Activated naive CD8-positive, alpha-beta T cell treated with anti-CD3 and anti-CD28 coated beads, Interleukin-2, amount 50 U/mL, for 24 hours (primary cell): Measurements from ENCODE around the gene SYT1.

Experiments used
- ATAC-seq: fragments of 150-1000 bp; cut with Tn5 transposase; one replicate; pipeline ENCODE4 v1.10.0; 2021
- DNase-seq: peaks from one replicate; pipeline ENCODE4 v3.0.0; 2021
- H3K27ac Mint-ChIP-seq: one replicate; pipeline ENCODE4 v1.8.0; 2021; ENCODE audit warnings: mild to moderate bottlenecking, mixed read lengths
- H3K27me3 Mint-ChIP-seq: one replicate; pipeline ENCODE4 v1.8.0; 2021; ENCODE audit warnings: mixed read lengths
- H3K36me3 Mint-ChIP-seq: one replicate; pipeline ENCODE4 v1.8.0; 2021; ENCODE audit warnings: low read depth, mixed read lengths
- H3K4me1 Mint-ChIP-seq: one replicate; pipeline ENCODE4 v1.8.0; 2021; ENCODE audit warnings: mixed read lengths
- H3K4me3 Mint-ChIP-seq: one replicate; pipeline ENCODE4 v1.8.0; 2021; ENCODE audit warnings: mild to moderate bottlenecking, moderate library complexity, mixed read lengths
- H3K9me3 Mint-ChIP-seq: one replicate; pipeline ENCODE4 v1.8.0; 2021; ENCODE audit warnings: mixed read lengths

Gene SYT1

DNA sequence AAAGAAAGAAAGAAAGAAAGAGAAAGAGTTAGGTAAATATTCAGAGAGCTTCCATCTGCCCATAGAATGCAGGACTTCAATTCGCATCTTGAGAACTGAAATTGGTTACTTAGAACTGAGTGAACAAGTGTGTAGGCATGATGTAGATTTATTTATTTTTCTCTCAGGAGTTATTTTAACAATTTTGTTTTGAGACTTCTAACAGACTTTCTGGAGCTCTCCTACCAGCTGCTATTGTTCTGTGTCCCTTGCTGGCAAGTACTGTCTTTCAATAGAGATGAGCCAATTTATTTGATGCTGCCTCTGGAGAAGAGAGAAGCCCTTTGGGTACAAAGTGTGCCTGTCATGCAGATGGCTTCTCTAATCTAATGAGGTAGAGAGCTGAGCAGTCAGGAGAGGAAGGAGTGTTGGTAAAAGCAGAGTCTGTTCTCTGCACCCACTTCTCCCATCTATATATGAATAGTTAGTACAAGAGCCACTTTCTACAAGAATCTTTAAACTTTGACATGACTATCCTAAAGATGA is 67.0 kb downstream of the SYT1 start:
- ATAC-seq (no peak), DNase-seq (no peak)
- Mint-ChIP-seq H3K4me3 (no peak overlapping the region), H3K27ac (no peak overlapping the region), H3K4me1 (no peaks in the 10 kb centered on the region), H3K36me3 (no peaks in the 10 kb centered on the region), H3K27me3 (no peaks in the 10 kb centered on the region), H3K9me3 (no peaks in the 10 kb centered on the region)

DNA sequence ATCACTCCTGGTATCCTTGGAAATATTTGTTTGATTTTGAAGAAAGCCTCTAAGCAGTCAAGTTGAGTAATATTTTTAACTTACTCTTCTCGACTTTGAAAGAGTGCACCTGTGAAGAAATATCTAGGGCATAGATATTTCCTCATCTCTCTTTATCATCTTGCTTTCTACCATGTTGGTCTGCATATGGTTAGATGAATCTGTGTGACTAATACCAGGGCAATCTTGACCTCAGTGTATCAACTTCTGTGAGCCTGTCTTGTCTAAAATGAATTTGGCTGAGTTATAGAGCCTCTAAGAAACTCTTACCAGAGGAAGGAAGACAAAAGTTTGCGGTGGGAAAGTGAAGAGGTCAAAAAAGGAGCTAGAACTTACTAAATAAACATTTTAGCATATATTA is 68.4 kb downstream of the SYT1 start:
- H3K4me3 Mint-ChIP-seq: no peak overlapping the region
- ATAC-seq (no peak), DNase-seq (no peak)
- H3K36me3 Mint-ChIP-seq: no peaks in the 10 kb centered on the region
- H3K9me3 Mint-ChIP-seq: no peaks in the 10 kb centered on the region
- no peak overlapping the region for H3K27ac Mint-ChIP-seq
- H3K27me3 Mint-ChIP-seq: no peaks in the 10 kb centered on the region
- no peaks in the 10 kb centered on the region for H3K4me1 Mint-ChIP-seq

DNA sequence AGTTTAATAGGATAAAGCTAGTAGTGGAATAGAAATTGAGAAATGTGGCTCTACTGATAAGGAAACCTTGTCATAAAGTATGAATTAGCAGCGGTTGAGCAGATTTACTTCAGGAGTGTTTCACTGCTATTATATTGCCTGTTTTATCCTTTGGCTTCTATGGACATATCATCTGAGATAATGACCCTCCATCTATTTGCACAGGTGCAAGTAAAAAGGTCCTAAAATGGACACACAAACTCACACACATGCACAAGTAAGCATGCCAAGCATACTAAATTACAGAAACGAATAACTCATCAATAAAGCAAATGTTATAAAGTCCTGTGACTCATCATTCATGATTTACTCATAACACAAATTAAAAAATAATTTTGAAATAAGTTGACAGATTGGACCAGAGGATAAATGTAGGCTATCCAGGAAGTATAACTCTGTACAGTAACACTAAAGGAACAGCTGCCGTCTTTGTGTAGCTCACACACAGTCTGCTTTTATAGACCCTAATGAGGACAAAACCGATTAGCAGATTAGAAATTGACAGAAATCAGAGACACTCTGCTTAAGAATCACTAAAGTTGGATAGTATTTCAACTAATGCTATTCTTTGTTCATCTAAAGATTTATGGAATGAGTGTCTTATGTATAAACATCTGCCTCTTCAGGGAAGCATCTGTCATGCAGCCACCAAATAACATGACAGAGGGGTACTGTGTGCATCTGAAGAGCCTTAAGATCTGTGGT is 73.9 kb downstream of the SYT1 start:
- H3K9me3 Mint-ChIP-seq: no peaks in the 10 kb centered on the region
- no peaks in the 10 kb centered on the region for H3K27me3 Mint-ChIP-seq
- no peak for ATAC-seq
- H3K4me1 Mint-ChIP-seq: no peaks in the 10 kb centered on the region
- H3K36me3 Mint-ChIP-seq: no peaks in the 10 kb centered on the region
- DNase-seq: no peak
- no peak overlapping the region for H3K27ac Mint-ChIP-seq
- H3K4me3 Mint-ChIP-seq: no peak overlapping the region

DNA sequence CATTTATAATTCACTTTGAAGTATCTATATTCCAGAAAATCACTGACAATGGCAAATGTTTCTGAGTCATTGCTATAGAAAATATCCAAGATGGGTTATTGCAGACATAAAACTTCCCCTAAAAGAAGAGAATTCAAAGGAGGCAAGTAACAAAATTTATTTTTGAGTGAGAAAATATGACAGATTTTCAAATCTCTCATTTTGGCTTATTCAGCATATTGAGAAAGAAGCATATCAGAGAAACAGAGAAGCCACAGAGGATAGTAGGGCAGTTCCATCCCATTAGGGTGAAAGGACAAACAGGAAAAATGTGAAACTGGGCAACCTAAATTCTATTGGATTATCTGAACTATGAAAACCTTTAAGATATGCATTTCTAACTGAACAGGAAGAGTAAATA is 85.0 kb downstream of the SYT1 start:
- Mint-ChIP-seq H3K4me3 (no peak overlapping the region), H3K27me3 (no peaks in the 10 kb centered on the region), H3K27ac (no peak overlapping the region), H3K36me3 (no peaks in the 10 kb centered on the region), H3K9me3 (peaks cover 9% of the 10 kb centered on the region), H3K4me1 (no peaks in the 10 kb centered on the region)
- ATAC-seq (no peak), DNase-seq (no peak)

DNA sequence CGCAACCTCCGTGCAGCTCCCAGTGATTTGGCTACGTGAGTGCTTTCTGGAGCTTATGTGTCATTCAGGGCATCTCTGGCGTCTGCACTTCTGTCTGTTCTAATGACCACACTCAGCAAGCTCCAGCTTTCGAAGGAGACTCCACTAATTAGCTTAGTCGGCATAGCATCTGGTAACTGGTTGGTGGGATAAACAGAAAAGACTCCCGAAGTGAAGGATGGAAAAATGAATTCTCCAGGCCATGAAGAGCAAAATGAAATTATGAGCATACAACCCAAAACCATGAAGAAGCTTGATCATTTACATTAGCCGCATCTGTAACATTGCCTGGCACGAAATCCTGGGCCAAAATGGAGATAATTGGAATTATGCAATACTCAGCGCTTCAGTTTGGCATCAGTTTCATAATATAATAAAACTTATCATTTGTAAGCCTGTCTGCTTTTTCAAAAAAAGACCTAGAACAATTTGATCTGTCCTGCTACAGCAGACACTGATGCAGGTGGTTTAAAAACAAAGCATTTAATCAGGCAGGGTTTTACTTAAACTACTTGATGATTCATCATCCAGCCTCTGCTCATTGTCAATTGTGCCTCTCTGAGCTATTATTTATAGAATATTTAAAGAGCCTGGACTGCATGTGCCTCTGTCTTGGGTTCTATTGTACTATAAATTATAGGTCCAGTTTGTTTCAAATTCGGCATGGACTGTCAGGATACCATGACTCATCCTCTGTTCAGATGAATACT is 87.4 kb downstream of the SYT1 start:
- Mint-ChIP-seq H3K27ac (no peak overlapping the region), H3K4me3 (no peak overlapping the region), H3K36me3 (no peaks in the 10 kb centered on the region), H3K4me1 (no peaks in the 10 kb centered on the region), H3K9me3 (peaks cover 14% of the 10 kb centered on the region), H3K27me3 (no peaks in the 10 kb centered on the region)
- DNase-seq (no peak), ATAC-seq (no peak)

DNA sequence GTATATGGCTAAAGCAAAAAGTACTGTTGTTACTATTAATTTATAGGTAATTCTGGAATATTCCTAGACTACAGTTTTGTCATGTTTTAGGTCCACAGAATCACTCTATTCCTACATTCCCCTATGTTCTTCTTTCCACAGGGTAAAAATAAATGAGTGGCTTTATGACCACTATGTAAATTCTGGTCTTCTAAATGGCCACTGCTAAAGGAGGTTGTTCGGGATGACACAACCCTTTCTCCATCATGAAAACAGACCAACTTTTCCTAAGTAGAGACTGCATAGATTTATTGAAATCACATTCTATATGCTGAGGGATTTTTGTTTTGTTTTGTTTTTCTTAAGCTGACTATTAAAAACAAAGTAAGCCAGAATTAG is 88.0 kb downstream of the SYT1 start:
- Mint-ChIP-seq H3K36me3 (no peaks in the 10 kb centered on the region), H3K4me3 (no peak overlapping the region), H3K4me1 (no peaks in the 10 kb centered on the region), H3K27me3 (no peaks in the 10 kb centered on the region), H3K27ac (no peak overlapping the region), H3K9me3 (peaks cover 14% of the 10 kb centered on the region)
- ATAC-seq: no peak
- DNase-seq: no peak

DNA sequence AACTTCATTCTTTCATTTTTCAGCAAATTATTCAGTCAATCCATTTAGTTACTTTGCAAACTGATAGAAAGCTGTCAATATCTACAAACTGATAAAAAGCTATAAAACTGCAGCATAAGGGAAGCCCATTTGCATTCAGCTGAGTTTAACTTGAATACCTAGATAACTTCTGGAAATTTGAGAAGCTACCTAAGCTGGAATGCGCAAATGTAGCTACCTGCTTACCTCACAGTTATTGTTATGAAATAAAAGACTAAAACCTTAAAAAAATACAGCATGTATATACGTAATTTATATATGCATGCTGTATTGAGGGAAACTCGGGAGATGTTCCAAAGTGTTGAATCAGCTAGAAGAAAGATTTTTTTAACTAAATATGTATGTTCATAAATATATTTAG is 94.4 kb downstream of the SYT1 start:
- Mint-ChIP-seq H3K27ac (no peak overlapping the region), H3K4me1 (no peaks in the 10 kb centered on the region), H3K4me3 (no peak overlapping the region), H3K36me3 (no peaks in the 10 kb centered on the region), H3K27me3 (no peaks in the 10 kb centered on the region), H3K9me3 (peaks cover 5% of the 10 kb centered on the region)
- DNase-seq: no peak
- no peak for ATAC-seq

DNA sequence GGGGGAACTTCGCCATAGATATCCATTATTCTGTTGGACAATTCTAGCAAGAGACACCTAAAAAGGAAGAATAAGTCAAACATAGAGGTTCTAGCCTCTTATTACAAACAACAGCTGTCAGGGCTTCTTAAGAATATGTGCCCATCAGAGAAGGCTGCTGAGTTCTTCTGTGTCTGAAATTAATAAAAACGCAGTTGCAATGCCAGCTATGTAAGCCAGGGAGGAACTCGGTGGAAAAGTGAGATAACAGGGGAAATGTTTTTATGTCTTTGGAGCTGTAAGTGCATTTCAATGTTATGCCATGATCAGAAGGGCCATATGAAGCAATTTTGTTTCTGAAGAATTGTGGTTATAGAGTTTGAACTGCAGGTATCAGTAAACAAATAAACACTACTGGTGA is 95.0 kb downstream of the SYT1 start:
- Mint-ChIP-seq H3K9me3 (peaks cover 5% of the 10 kb centered on the region), H3K36me3 (no peaks in the 10 kb centered on the region), H3K27me3 (no peaks in the 10 kb centered on the region), H3K27ac (no peak overlapping the region), H3K4me1 (no peaks in the 10 kb centered on the region), H3K4me3 (no peak overlapping the region)
- DNase-seq (no peak), ATAC-seq (no peak)

DNA sequence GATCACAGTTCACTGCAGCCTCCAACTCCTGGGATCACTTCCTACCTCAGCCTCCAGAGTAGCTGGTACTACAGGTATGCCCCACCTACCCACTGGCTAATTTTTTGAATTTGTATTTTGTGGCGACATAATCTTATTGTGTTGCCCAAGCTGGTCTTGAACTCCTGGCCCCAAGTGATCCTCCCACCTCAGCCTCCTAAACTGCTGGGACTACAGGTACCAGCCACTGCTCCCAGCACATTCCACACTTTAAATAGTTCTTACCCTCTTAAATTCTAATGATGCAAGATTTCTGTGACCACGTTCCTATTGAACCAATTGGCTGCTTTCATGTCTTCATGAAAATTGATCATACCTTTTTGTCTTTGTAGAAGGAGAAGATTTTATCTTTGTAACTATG is 96.6 kb downstream of the SYT1 start:
- no peak for ATAC-seq

DNA sequence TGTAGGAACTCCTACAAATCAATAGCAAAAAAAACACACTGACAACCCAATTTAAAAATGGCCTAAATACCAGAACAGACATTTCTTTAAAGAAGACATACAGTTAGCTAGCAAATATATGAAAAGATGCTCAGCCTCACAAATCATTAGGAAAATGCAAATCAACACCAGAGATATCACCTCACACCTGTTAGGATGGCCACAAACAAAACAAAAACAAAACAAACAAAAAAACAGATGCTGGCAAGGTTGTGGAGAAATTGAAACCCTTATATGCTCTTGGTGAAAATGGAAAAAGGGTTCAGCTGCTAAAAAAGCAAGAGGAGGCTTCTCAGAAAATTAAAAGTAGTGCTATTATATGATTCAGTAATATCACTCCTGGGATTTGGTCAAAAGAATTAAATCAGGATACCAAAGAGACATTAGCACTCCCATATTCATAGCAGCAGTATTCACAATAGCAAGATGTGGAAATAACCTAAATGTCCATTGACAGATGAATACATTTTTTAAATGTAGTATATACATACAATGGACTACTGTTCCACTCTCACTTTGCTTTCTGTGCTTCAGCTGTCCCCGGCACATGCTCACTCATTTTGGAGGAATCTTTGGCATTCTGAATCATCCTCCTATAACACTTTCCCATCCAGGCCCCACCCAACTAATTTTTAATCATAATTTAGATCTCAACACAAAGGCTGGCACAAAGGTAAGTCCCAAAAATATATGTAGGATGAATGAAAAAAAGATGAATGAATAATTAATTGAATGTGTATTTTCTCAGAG is 99.1 kb downstream of the SYT1 start:
- H3K27me3 Mint-ChIP-seq: no peaks in the 10 kb centered on the region
- H3K4me3 Mint-ChIP-seq: no peak overlapping the region
- no peaks in the 10 kb centered on the region for H3K4me1 Mint-ChIP-seq
- peaks cover 10% of the 10 kb centered on the region for H3K9me3 Mint-ChIP-seq
- no peak for ATAC-seq
- H3K27ac Mint-ChIP-seq: no peak overlapping the region
- H3K36me3 Mint-ChIP-seq: no peaks in the 10 kb centered on the region
- DNase-seq: no peak

More for the DNA sequence above, 96.6 kb downstream of the SYT1 start:
- Mint-ChIP-seq H3K27me3 (no peaks in the 10 kb centered on the region), H3K9me3 (no peaks in the 10 kb centered on the region), H3K27ac (no peak overlapping the region), H3K4me1 (no peaks in the 10 kb centered on the region), H3K4me3 (no peak overlapping the region), H3K36me3 (no peaks in the 10 kb centered on the region)
- no peak for DNase-seq

DNA sequence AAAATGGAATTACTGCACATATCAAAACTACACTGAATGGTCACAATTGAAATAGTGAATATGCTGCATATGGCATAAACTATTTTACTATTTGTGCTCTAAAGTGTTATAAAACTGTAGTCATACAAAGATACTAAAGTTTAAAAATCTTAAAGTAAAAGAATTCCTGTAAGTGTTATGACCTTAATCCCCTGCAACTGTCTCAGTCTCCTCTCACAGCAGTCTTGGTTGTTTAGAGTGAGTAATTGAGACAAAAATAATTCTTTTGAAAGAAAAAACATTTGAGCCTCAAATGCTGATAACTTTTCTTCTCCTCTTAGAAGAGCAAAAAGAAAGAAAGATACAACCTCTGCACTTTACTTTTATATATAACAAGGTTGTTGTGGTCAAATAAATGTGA is 99.9 kb downstream of the SYT1 start:
- Mint-ChIP-seq H3K9me3 (peaks cover 13% of the 10 kb centered on the region), H3K36me3 (no peaks in the 10 kb centered on the region), H3K4me3 (no peak overlapping the region), H3K27me3 (no peaks in the 10 kb centered on the region), H3K4me1 (no peaks in the 10 kb centered on the region), H3K27ac (no peak overlapping the region)
- DNase-seq: no peak
- ATAC-seq: no peak

DNA sequence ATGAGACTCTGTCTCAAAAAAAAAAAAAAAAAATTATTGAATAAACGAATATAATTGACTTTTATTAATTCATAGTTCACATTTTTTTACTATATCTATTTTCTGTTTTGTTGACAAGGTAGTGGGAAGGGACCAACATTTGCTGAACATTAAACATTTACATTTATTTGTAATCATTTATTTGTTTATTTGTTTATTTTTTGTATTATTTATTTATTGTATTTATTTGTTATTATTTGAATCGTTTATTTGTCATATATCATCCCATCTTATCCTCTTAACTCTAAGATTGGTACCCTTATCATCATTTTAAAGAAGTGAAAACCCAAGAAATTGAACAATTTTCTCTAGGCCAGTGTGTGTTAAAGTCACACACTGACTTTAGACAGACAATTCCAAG is 101.5 kb downstream of the SYT1 start:
- Mint-ChIP-seq H3K27ac (no peak overlapping the region), H3K36me3 (no peaks in the 10 kb centered on the region), H3K4me3 (no peak overlapping the region), H3K27me3 (no peaks in the 10 kb centered on the region), H3K4me1 (no peaks in the 10 kb centered on the region), H3K9me3 (peaks cover 14% of the 10 kb centered on the region)
- no peak for ATAC-seq
- no peak for DNase-seq

DNA sequence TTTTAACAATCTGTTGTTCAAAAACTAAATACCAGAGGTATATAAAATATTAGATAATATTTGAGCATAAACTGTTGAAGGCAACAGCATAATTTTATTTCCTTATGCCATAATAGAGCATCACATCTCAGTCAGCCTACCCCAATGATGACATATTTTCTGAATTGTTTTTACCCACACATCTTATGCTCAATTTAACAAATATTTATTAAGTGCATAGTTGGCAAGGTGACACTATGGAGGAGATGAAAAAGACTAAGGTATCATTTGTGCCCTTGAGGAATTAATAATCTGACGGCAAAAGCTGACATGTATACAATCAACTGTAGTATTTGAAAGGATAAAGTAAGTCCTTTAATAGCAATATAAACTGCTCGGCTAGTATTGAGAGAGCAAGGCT is 102.4 kb downstream of the SYT1 start:
- DNase-seq (no peak), ATAC-seq (no peak)
- Mint-ChIP-seq H3K4me1 (no peaks in the 10 kb centered on the region), H3K27me3 (no peaks in the 10 kb centered on the region), H3K36me3 (no peaks in the 10 kb centered on the region), H3K9me3 (peaks cover 14% of the 10 kb centered on the region), H3K4me3 (no peak overlapping the region), H3K27ac (no peak overlapping the region)

DNA sequence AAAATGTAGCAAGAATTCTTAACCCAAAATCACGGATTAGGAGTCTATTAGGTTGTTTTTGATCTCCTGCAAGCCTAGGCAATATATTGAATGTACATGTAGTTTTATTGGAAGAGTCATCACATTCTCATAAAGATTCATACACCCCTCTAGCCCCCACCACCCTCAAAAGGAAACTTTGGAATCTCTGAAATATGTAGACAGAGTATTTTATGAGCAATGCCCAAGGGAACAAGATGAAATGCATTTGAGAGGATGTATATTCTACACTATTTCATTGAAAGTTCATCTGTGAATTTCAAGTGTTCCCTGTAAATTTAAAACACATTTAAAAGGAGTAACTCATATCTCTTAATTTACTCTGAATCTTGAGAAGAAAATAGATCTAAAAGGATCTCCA is 103.7 kb downstream of the SYT1 start:
- H3K36me3 Mint-ChIP-seq: no peaks in the 10 kb centered on the region
- H3K4me1 Mint-ChIP-seq: no peaks in the 10 kb centered on the region
- no peaks in the 10 kb centered on the region for H3K27me3 Mint-ChIP-seq
- no peak for DNase-seq
- no peak for ATAC-seq
- no peak overlapping the region for H3K4me3 Mint-ChIP-seq
- peaks cover 16% of the 10 kb centered on the region for H3K9me3 Mint-ChIP-seq
- no peak overlapping the region for H3K27ac Mint-ChIP-seq

DNA sequence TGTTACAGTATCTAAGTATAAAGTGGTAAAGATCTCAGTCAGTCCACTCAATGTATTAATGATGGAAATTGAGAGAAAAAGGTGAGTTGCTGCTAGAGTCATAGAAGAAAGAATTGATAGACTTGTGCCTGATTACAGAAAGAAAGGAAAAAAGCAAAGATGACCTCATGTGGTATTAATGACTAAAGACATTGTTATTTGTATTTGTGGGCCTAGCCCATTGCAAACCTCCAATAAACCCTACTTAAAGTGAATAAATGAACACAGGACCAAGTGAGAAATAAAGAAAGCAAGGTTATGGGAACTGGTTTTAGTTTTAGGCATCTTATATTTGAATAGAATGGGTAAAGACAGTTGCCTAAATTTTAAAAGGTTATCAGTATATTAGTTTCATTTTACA is 105.5 kb downstream of the SYT1 start:
- peaks cover 17% of the 10 kb centered on the region for H3K9me3 Mint-ChIP-seq
- no peaks in the 10 kb centered on the region for H3K27me3 Mint-ChIP-seq
- no peaks in the 10 kb centered on the region for H3K4me1 Mint-ChIP-seq
- no peak for ATAC-seq
- no peak overlapping the region for H3K4me3 Mint-ChIP-seq
- DNase-seq: no peak
- no peaks in the 10 kb centered on the region for H3K36me3 Mint-ChIP-seq
- no peak overlapping the region for H3K27ac Mint-ChIP-seq
